Suprapubic skin (tissue), 4 donors: ENCODE data around the gene CHRNA5. TPM values are rescaled to one million over a fixed set of nuclear protein-coding genes. Genes with fewer than 3 reads are reported as not detected.
"Not testable (repeated sequence)": the region's sequence is repeated elsewhere in the genome, so short reads cannot be mapped to it uniquely, and the experiment has no call there.

ENCODE experiments used
- DNase-seq, 2 donors: peaks; one replicate each; pipeline ENCODE4 v3.0.0-alpha.2; 2019; ENCODE audit warnings: low spot score in 2 of 2
- H3K27ac ChIP-seq: fragments of 200-600 bp; sonication (generic); one replicate; pipeline ENCODE4 v1.5.1; 2019
- H3K27me3 ChIP-seq: fragments of 200-600 bp; sonication (generic); one replicate; pipeline ENCODE4 v1.5.1; 2019
- H3K36me3 ChIP-seq: fragments of 200-600 bp; sonication (generic); one replicate; pipeline ENCODE4 v1.5.1; 2019
- H3K4me1 ChIP-seq: fragments of 200-600 bp; sonication (generic); one replicate; pipeline ENCODE4 v1.5.1; 2019
- H3K4me3 ChIP-seq: fragments of 200-600 bp; sonication (generic); one replicate; pipeline ENCODE4 v1.5.1; 2019; ENCODE audit warnings: mild to moderate bottlenecking
- H3K9me3 ChIP-seq: fragments of 200-600 bp; sonication (generic); one replicate; pipeline ENCODE4 v1.5.1; 2019
- CTCF ChIP-seq, 2 donors: fragments of 200-600 bp in 1 of 2; fragments of 450-650 bp in 1 of 2; sonication (generic) in 1 of 2; IDR thresholded peaks; one replicate each; pipeline ENCODE4 v1.5.1; 2016 to 2019; ENCODE audit warnings: antibody characterized with exemption in 2 of 2, mild to moderate bottlenecking in 1 of 2, moderate library complexity in 1 of 2
- EP300 ChIP-seq: sonication (generic); formaldehyde crosslinking; IDR thresholded peaks from one replicate; pipeline ENCODE4 v1.6.1; 2017; ENCODE audit warnings: antibody characterized with exemption
- POLR2A ChIP-seq, 2 donors: fragments of 450-650 bp; IDR thresholded peaks; one replicate each; pipeline ENCODE4 v1.6.1; 2017; ENCODE audit warnings: antibody characterized with exemption in 2 of 2, mild to moderate bottlenecking in 2 of 2, moderate library complexity in 2 of 2
- POLR2AphosphoS5 ChIP-seq, 3 donors: sonication (generic); formaldehyde crosslinking; IDR thresholded peaks; one replicate each; pipeline ENCODE4 v1.6.1; 2017; ENCODE audit warnings: antibody characterized with exemption in 3 of 3
- WGBS: methylation state at CpG from one replicate; pipeline ENCODE4 v1.1.5; 2018; 5-methylcytosine and 5-hydroxymethylcytosine counted together
- total RNA-seq, 4 donors: library from RNA; depleted of rRNA; stranded (reverse); fragments of >200 nt; gene quantifications; one replicate each; pipeline ENCODE4 v1.1.0, GENCODE V29; 2016

Gene CHRNA5
- total RNA-seq, 4 donors from 2014 or later, result 0.72 to 2.8 (median 1.4) TPM

GRCh38 chr15:78604420-78604819 is 39.1 kb downstream of the CHRNA5 start:
- no peaks in the 10 kb centered on the region for H3K9me3 ChIP-seq
- H3K27ac ChIP-seq, result no peak overlapping the region
- no peaks in the 10 kb centered on the region for H3K36me3 ChIP-seq
- 90% methylated on average over 2 of the region's 2 CpGs for WGBS
- no peak for DNase-seq
- H3K4me1 ChIP-seq, result no peaks in the 10 kb centered on the region
- TF ChIP-seq CTCF (IDR thresholded peaks at IDR 0.05) (no peak), POLR2AphosphoS5 (IDR thresholded peaks at IDR 0.05) (no peak), EP300 (no peak)
- H3K4me3 ChIP-seq, result no peak overlapping the region
- peaks cover 13% of the 10 kb centered on the region for H3K27me3 ChIP-seq

DNA sequence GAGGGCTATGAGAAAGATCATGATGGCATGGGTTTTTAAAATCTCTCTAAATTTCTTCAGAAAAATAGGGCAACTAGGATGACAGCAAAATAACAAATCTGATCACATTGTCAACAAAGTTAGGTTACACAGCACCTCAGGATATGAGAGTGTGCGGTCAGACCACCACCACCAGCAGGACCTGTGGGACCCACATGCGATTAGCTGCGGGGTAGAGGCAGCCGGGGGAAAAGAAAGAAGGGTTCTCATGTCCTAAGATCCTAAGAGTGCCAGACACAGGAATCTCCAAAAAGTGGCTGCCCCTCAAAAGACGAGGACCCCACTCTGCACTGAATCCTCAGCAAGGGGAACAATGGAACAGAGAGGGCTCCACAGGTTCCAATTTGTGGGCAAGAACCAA is 39.9 kb downstream of the CHRNA5 start:
- peaks cover 13% of the 10 kb centered on the region for H3K27me3 ChIP-seq
- no peaks in the 10 kb centered on the region for H3K9me3 ChIP-seq
- no peak for DNase-seq
- no peak overlapping the region for H3K27ac ChIP-seq
- H3K4me1 ChIP-seq, result no peaks in the 10 kb centered on the region
- no peak for TF ChIP-seq POLR2A (IDR thresholded peaks at IDR 0.05)
- no peak for TF ChIP-seq EP300
- no peak for TF ChIP-seq CTCF (IDR thresholded peaks at IDR 0.05)
- TF ChIP-seq POLR2AphosphoS5 (IDR thresholded peaks at IDR 0.05), result no peak
- H3K4me3 ChIP-seq, result no peak overlapping the region
- no peaks in the 10 kb centered on the region for H3K36me3 ChIP-seq
- WGBS, result 93% methylated on average over 5 of the region's 5 CpGs

DNA sequence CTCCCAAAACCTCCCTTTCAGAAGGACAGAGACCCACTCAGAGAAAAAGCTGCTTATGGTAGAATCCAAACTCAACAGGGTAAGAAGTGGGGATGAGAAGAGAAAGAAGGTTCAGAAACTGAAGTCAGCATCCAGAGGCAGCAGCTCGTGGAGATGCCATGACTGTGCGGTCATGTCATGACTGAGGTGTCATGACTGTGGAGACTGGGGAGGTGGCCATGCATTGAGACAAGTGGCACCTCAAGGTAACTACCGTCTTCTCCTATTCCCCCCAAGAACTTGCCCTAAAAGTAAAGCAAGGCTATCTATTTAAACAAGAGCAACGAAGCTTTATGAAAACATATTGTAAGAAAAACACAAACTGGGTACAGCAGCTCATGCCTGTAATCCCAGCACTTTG is 40.4 kb downstream of the CHRNA5 start:
- TF ChIP-seq EP300 (no peak), POLR2A (IDR thresholded peaks at IDR 0.05) (no peak), CTCF (IDR thresholded peaks at IDR 0.05) (no peak), POLR2AphosphoS5 (IDR thresholded peaks at IDR 0.05) (no peak)
- WGBS, result 91% methylated on average over 4 of the region's 4 CpGs
- Histone ChIP-seq H3K4me3 (no peak overlapping the region), H3K4me1 (no peaks in the 10 kb centered on the region), H3K27me3 (peaks cover 13% of the 10 kb centered on the region), H3K36me3 (no peaks in the 10 kb centered on the region), H3K9me3 (no peaks in the 10 kb centered on the region), H3K27ac (no peak overlapping the region)
- no peak for DNase-seq

DNA sequence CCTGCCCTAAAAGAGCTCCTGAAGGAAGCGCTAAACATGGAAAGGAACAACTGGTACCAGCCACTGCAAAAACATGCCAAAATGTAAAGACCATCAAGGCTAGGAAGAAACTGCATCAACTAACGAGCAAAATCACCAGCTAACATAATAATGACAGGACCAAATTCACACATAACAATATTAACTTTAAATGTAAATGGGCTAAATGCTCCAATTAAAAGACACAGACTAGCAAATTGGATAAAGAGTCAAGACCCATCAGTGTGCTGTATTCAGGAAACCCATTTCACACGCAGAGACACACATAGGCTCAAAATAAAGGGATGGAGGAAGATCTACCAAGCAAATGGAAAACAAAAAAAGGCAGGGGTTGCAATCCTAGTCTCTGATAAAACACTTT is 44.2 kb downstream of the CHRNA5 start:
- not testable (repeated sequence) for H3K9me3 ChIP-seq, H3K27me3 ChIP-seq, H3K27ac ChIP-seq, DNase-seq, H3K4me3 ChIP-seq, H3K4me1 ChIP-seq, H3K36me3 ChIP-seq
- 93% methylated on average over 3 of the region's 3 CpGs for WGBS

- H3K27me3 ChIP-seq, result peaks cover 5% of the 10 kb centered on the region
- no peaks in the 10 kb centered on the region for H3K36me3 ChIP-seq
- H3K27ac ChIP-seq, result no peak overlapping the region
- WGBS, result 43% methylated on average over 3 of the region's 3 CpGs
- no peak overlapping the region for H3K4me3 ChIP-seq
- H3K4me1 ChIP-seq, result peaks cover 4% of the 10 kb centered on the region
- DNase-seq, result no peak
- no peaks in the 10 kb centered on the region for H3K9me3 ChIP-seq
- no peak for TF ChIP-seq CTCF (IDR thresholded peaks at IDR 0.05)
- no peak for TF ChIP-seq POLR2A (IDR thresholded peaks at IDR 0.05)
- no peak for TF ChIP-seq POLR2AphosphoS5 (IDR thresholded peaks at IDR 0.05)
These were observed 48.7 kb downstream of the CHRNA5 start for GRCh38 chr15:78614021-78614420.

GRCh38 chr15:78615151-78615589 is 49.9 kb downstream of the CHRNA5 start:
- no peak for TF ChIP-seq POLR2A (IDR thresholded peaks at IDR 0.05)
- no peak for TF ChIP-seq EP300
- TF ChIP-seq CTCF (IDR thresholded peaks at IDR 0.05), result no peak
- no peak for TF ChIP-seq POLR2AphosphoS5 (IDR thresholded peaks at IDR 0.05)
- DNase-seq, result peak in 1 of 2 donors; percentile 50

More at GRCh38 chr15:78615151-78615589, 49.9 kb downstream of the CHRNA5 start:
- Histone ChIP-seq H3K36me3 (no peaks in the 10 kb centered on the region), H3K9me3 (no peaks in the 10 kb centered on the region), H3K4me1 (peaks cover 9% of the 10 kb centered on the region), H3K27me3 (peaks cover 17% of the 10 kb centered on the region), H3K27ac (no peak overlapping the region), H3K4me3 (no peak overlapping the region)
- WGBS, result 83% methylated on average over 2 of the region's 3 CpGs
